Breast epithelium (tissue), 4 donors: Measurements from ENCODE around the gene TMEM132D. TPM values are rescaled to one million over a fixed set of nuclear protein-coding genes. Genes with fewer than 3 reads are reported as not detected.

ENCODE experiments used
- DNase-seq, 2 donors: peaks; one replicate each; pipeline ENCODE4 v3.0.0-alpha.2; 2019; ENCODE audit warnings: low spot score in 2 of 2
- H3K27ac ChIP-seq, 2 donors: fragments of 200-600 bp; sonication (generic) in 1 of 2; one replicate each; pipeline ENCODE4 v1.5.1; 2016 to 2019; ENCODE audit warnings: mild to moderate bottlenecking in 1 of 2
- H3K27me3 ChIP-seq, 2 donors: fragments of 200-600 bp; sonication (generic) in 1 of 2; one replicate each; pipeline versions ENCODE4 v1.5.1 to v1.6.0; 2017 to 2019; ENCODE audit warnings: control low read depth in 1 of 2, mild to moderate bottlenecking in 1 of 2
- H3K36me3 ChIP-seq: fragments of 200-600 bp; one replicate; pipeline ENCODE4 v1.5.1; 2019
- H3K4me1 ChIP-seq, 2 donors: fragments of 200-600 bp; sonication (generic); one replicate each; pipeline ENCODE4 v1.5.1; 2016 to 2019; ENCODE audit warnings: control low read depth in 1 of 2
- H3K4me3 ChIP-seq, 3 donors: fragments of 200-600 bp; sonication (generic); 1 replicate in 2 of 3; 2 replicates in 1 of 3; pipeline ENCODE4 v1.5.1; 2016 to 2019; ENCODE audit warnings: mild to moderate bottlenecking in 3 of 3, moderate library complexity in 2 of 3
- H3K9me3 ChIP-seq, 2 donors: fragments of 200-600 bp; sonication (generic) in 1 of 2; one replicate each; pipeline ENCODE4 v1.5.1; 2016 to 2019; ENCODE audit warnings: control low read depth in 1 of 2
- CTCF ChIP-seq, 3 donors: fragments of 450-650 bp; IDR thresholded peaks; one replicate each; pipeline ENCODE4 v1.5.1; 2016 to 2017; ENCODE audit warnings: antibody characterized with exemption in 3 of 3, mild to moderate bottlenecking in 3 of 3, moderate library complexity in 3 of 3
- POLR2A ChIP-seq: fragments of 450-650 bp; IDR thresholded peaks from one replicate; pipeline ENCODE4 v1.6.1; 2016; ENCODE audit warnings: antibody characterized with exemption, mild to moderate bottlenecking, moderate library complexity
- POLR2AphosphoS5 ChIP-seq, 3 donors: sonication (generic); formaldehyde crosslinking; IDR thresholded peaks; one replicate each; pipeline ENCODE4 v1.6.1; 2017; ENCODE audit warnings: antibody characterized with exemption in 3 of 3
- intact Hi-C: fragments of 100-400 bp; cut with DNase I; formaldehyde crosslinking; loops from one replicate; pipeline ENCODE4 v1.15.1; 2023; ENCODE audit warnings: low total_unique reads
- total RNA-seq, 3 donors: library from RNA; depleted of rRNA; stranded (reverse); fragments of >200 nt; gene quantifications; one replicate each; pipeline ENCODE4 v1.1.0, GENCODE V29; 2016

Gene TMEM132D
- total RNA-seq, 3 donors from 2014 or later: not detected

GRCh38 chr12:129409281-129409680 lies 494.5 kb downstream of the TMEM132D start:
- Histone ChIP-seq H3K4me1 (no peaks in the 10 kb centered on the region), H3K4me3 (no peak overlapping the region), H3K9me3 (no peaks in the 10 kb centered on the region), H3K27ac (no peak overlapping the region), H3K27me3 (no peaks in the 10 kb centered on the region), H3K36me3 (no peaks in the 10 kb centered on the region)
- no peak for DNase-seq
- intact Hi-C loops: no loop called here
- TF ChIP-seq POLR2A (no peak), POLR2AphosphoS5 (IDR thresholded peaks at IDR 0.05) (no peak), CTCF (IDR thresholded peaks at IDR 0.05) (no peak)

- no peak overlapping the region for H3K27ac ChIP-seq
- peaks cover 0 to 7% of the 10 kb centered on the region in 2 donors for H3K9me3 ChIP-seq
- H3K27me3 ChIP-seq: no peaks in the 10 kb centered on the region
- no peak for DNase-seq
- no peaks in the 10 kb centered on the region for H3K4me1 ChIP-seq
- TF ChIP-seq POLR2A (no peak), POLR2AphosphoS5 (IDR thresholded peaks at IDR 0.05) (no peak), CTCF (IDR thresholded peaks at IDR 0.05) (no peak)
- intact Hi-C loops: no loop called here
- no peaks in the 10 kb centered on the region for H3K36me3 ChIP-seq
- H3K4me3 ChIP-seq: no peak overlapping the region
Measured at GRCh38 chr12:129404556-129404955, 499.3 kb downstream of the TMEM132D start.

- Histone ChIP-seq H3K36me3 (no peaks in the 10 kb centered on the region), H3K27ac (no peak overlapping the region), H3K27me3 (no peaks in the 10 kb centered on the region), H3K4me3 (no peak overlapping the region), H3K4me1 (no peaks in the 10 kb centered on the region), H3K9me3 (peaks cover 0 to 23% of the 10 kb centered on the region in 2 donors)
- TF ChIP-seq CTCF (IDR thresholded peaks at IDR 0.05): no peak
- DNase-seq: no peak
- intact Hi-C loops: no loop called here
Measured at GRCh38 chr12:129401572-129401971, 502.3 kb downstream of the TMEM132D start.

- no peak for DNase-seq
- Histone ChIP-seq H3K36me3 (no peaks in the 10 kb centered on the region), H3K4me3 (no peak overlapping the region), H3K27me3 (no peaks in the 10 kb centered on the region), H3K4me1 (no peaks in the 10 kb centered on the region), H3K27ac (no peak overlapping the region), H3K9me3 (peaks cover 0 to 14% of the 10 kb centered on the region in 2 donors)
- intact Hi-C loops: no loop called here
- TF ChIP-seq POLR2A (no peak), CTCF (IDR thresholded peaks at IDR 0.05) (no peak), POLR2AphosphoS5 (IDR thresholded peaks at IDR 0.05) (no peak)
Measured at GRCh38 chr12:129394177-129394825, 509.5 kb downstream of the TMEM132D start.

- Histone ChIP-seq H3K36me3 (no peaks in the 10 kb centered on the region), H3K4me3 (no peak overlapping the region), H3K4me1 (no peaks in the 10 kb centered on the region), H3K9me3 (peaks cover 0 to 7% of the 10 kb centered on the region in 2 donors), H3K27ac (no peak overlapping the region), H3K27me3 (no peaks in the 10 kb centered on the region)
- DNase-seq: no peak
- intact Hi-C loops: no loop called here
- TF ChIP-seq POLR2A: no peak
- no peak for TF ChIP-seq CTCF (IDR thresholded peaks at IDR 0.05)
Measured at GRCh38 chr12:129393357-129393937, 510.4 kb downstream of the TMEM132D start.
